Stimulated activated CD4-positive, alpha-beta T cell treated with anti-CD3 and anti-CD28 coated beads, TNF-alpha, amount 100 ng/mL, for 1 hour (primary cell): Measurements from ENCODE around the gene OR51F2.
"Not testable (repeated sequence)": the region's sequence is repeated elsewhere in the genome, so short reads cannot be mapped to it uniquely, and the experiment has no call there.

Experiments used
- DNase-seq, 3 donors: peaks; one replicate each; pipeline ENCODE4 v3.0.0-alpha.2; 2020; ENCODE audit warnings: low read depth in 3 of 3, low spot score in 1 of 3

The OR51F2 gene, protein sequence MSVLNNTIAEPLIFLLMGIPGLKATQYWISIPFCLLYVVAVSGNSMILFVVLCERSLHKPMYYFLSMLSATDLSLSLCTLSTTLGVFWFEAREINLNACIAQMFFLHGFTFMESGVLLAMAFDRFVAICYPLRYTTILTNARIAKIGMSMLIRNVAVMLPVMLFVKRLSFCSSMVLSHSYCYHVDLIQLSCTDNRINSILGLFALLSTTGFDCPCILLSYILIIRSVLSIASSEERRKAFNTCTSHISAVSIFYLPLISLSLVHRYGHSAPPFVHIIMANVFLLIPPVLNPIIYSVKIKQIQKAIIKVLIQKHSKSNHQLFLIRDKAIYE

GRCh38 chr11:4821021-4821420 is at the start of gene OR51F2:
Gene OR51F2, plus strand, starts transcription at chr11:4821321. Its CDS starts 101 bp downstream, at chr11:4821422.
- no peak for DNase-seq

- DNase-seq = no peak
Observed at GRCh38 chr11:4782454-4782853, 38.7 kb upstream of the OR51F2 start.

DNA sequence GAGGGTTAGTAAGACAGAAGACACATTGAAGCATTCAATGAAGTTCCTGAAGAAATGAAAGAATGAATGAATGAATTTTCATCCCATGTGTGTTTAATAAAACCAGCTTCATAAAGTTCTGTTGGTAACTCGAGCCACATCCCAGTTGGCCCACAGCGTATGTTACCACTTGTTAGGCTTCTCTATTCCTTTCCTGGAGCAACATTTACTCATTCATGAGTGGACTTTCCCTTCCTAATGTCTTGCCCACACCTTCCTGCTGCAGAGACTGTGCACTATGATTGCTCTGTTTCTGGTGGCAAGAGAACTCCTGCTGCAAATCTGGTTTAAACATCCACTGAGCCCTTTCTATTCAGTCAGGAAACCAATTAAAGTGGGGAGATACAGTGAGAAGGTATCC is 23.9 kb upstream of the OR51F2 start:
- no peak for DNase-seq

- DNase-seq = no peak
Observed at GRCh38 chr11:4798427-4799183, 22.5 kb upstream of the OR51F2 start.

DNA sequence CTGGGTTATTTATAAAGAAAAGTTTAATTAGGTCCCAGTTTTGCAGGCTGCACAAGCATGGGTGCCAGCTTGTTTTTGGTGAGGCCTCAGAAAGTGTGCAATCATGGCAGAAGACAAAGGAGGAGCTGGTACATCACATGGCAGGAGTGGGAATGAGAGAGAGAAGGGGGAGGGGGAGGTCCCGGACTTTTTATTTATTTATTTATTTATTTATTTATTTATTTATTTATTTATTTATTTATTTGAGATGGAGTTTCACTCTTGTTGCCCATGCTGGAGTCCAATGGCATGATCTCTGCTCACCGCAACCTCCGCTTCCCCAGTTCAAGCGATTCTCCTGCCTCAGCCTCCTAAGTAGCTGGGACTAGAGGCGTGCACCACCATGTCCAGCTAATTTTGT is 19.8 kb upstream of the OR51F2 start:
- DNase-seq = not testable (repeated sequence)

DNA sequence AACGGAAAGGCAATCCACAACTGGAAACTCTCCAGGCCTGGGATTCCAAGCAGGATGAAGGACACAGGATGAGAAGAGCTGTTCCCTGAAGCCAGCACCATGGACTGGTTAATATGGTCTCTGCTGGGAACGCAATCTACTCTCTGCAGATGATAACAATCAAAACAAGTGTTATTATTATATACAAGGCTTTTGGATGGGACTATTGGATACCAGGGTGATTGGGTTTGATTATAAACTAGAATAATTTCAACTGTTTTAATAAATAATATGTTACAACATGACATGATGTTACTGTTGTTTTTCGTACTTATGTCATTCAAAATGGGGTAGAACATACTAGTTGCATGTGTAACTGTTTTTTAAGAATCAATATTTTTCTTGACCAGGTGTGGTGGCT is 16.8 kb upstream of the OR51F2 start, which contains the start of gene OR52R1:
OR52R1 (minus strand) TSS at position 101 of the 400 bp plus-strand sequence; CDS start at position 101, 0 bp downstream.
- no peak for DNase-seq

DNA sequence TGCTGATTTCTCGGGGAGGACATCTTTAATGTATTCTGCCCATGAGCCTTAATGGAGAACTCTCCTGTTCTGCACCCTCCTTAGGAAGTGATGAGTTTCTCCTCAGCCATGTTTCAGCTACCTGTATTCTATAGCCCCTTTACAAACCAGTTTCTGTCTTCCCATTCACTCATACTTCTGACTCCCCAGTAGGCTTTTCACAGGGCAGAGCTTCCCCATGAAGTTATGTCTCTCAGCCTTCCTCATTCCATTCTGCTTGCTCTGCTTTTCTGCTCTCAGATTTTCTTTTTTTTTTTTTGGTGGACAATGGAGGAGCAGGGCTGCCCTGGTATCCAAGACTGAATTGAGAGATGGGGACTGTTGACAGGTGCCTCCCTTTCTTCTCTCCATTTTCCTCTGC is 12.6 kb upstream of the OR51F2 start:
- DNase-seq = no peak

GRCh38 chr11:4809246-4809645 is 11.9 kb upstream of the OR51F2 start:
- DNase-seq = no peak

GRCh38 chr11:4825132-4825531 is 4.0 kb downstream of the OR51F2 start:
- no peak for DNase-seq

DNA sequence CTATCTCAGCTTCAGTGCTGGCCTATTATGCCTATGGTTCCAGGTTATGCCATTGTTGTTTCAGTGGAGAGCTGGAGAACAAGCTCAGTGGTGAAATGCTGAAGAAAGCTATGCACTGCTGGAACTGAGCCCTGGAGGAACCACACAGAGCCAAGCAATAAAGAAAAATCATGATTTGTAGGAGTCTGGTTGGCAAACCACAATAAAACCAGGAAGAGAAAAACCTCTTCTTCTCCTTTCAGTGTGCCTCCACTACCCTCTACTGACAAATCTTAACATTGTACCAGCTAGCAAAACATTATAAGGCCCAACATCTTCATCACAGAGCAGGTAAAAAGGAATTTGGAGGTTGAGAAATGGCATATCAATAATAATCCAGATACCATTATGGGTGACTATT is 5.3 kb downstream of the OR51F2 start:
- DNase-seq = no peak

GRCh38 chr11:4830346-4830745 is 9.2 kb downstream of the OR51F2 start:
- no peak for DNase-seq

GRCh38 chr11:4830909-4831308 is 9.8 kb downstream of the OR51F2 start:
- no peak for DNase-seq

DNA sequence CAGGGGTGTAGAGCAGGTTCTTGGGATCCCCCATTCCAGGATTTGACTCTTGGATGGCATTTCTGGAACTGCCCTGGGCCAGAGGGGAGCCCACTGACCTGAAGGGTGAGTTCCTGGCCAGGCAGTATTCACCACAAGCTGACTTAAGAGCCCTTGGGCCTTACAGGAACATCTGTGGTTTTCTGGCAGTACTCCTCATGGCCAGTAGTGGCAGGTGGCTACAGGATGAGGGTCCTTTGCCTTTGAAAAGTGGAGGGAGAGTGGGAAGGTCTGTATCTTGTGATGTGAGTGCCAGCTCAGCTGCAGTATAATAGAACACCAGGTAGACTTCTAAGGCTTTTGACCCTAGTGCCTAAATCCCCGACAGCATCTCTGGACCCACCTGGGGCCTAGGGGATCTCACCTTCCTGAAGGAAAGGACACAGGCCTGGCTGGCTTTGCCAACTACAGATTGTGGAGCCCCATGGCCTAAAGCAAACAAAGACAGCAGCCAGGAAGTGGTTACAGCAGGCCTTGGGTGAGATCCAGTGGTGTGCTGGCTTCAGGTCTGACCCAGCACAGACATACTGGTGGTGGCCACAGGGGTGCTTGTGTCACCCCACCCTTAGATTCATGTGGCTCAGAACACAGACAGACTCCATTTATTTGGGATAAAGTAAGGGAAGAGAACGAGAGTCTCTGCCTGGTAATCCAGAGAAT is 18.9 kb downstream of the OR51F2 start:
- DNase-seq = no peak

GRCh38 chr11:4848908-4849532 is 27.9 kb downstream of the OR51F2 start, which contains the start of gene OR51S1:
Gene OR51S1, minus strand, starts transcription at chr11:4849208. Its CDS starts 0 bp downstream, at chr11:4849208.
- DNase-seq = no peak

DNA sequence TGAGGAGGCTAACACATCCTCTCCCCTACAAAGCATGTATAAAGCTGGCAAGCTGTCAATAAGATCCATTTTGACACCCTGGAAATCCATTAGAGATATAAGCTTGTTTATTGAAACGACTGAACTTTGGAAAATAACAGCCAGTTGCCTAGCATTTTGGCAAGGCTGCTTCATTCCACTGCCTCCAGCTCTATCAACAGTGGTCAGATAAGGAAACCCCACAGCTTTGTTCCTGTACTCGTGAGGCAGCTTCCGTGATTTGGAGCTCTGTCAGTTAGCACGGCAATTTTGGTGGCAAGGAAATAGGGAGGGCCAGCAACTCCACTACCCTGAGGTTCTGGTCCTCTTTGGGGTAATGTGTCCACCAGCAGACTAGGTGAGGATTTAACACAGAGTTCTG is 29.9 kb downstream of the OR51F2 start:
- DNase-seq = no peak

DNA sequence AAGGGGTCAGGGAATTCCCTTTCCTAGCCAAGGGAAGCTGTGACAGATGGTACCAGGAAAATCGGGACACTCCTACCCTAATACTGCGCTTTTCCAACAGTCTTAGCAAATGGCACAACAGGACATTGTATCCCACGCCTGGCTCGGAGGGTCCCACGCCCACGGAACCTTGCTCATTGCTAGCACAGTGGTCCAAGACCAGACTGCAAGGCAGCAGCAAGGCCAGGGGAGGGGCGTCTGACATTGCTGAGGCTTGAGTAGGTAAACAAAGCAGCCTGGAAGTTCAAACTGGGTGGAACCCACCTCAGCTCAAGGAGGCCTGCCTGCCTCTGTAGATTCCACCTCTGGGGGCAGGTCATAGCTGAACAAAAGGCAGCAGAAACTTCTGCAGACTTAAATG is 33.2 kb downstream of the OR51F2 start:
- not testable (repeated sequence) for DNase-seq

DNA sequence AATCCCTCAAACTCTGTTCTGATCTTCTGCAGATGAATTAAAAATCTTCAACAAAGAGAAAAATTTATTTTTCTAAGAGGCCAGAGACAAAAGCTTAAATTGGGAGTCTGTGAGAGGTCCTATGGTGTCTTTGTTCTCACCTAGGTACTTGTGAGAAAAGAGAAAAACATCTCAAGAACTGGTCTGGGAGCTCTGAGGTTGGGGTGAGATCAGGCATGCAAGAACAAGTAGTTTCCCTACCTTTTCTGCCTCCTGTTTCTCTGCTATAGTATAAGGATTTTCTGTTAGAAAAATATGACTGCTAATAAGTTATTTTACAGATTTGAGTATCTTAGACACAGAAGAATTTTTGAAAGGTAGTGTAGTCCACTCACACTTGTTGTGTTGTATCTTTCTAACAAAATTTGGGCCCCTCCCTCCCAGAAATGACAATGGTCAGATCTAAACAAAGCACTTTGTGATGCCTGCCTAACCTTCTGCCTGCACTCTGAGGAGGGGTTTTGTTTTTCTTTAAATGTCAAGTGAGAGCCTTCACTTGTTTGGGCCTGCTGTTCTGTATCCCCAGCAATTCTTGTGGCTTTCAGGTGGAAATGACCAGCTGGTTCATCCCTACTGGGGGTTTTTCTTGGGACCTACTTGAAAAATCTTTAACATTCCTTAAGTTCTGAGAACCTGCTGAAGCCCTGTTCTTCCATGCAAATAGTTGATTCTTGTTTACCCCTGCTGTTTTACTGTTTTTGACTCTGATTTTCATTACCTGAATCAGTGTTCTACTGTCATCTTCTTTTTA is 41.5 kb downstream of the OR51F2 start:
- DNase-seq = no peak

GRCh38 chr11:4863876-4864275 is 42.8 kb downstream of the OR51F2 start:
- no peak for DNase-seq

DNA sequence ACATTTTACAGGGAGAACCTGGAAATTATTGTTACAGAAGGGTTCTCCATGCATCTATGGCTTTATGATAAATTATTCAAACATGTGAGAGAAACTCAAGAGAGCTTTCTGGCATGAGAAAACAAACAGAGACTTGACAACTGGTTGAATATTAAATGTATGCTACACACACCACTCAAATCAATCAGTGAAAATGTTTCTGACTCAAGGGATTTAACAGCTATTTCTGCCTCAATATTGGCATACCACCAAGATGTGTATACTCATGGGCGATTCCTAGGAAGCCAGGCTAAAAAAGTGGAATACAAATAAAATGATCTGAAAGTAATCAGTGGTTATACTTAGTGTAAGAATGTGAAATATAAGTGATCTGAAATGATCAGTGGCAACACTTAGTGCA is 44.7 kb downstream of the OR51F2 start:
- DNase-seq = no peak
